ENCODE measurements around the gene CTRB1. TPM values are rescaled to one million over a fixed set of nuclear protein-coding genes. Genes with fewer than 3 reads are reported as not detected.
"Not testable (repeated sequence)": the region's sequence is repeated elsewhere in the genome, so short reads cannot be mapped to it uniquely, and the experiment has no call there.

The CTRB1 gene
- total RNA-seq, 1 donor: not detected

DNA sequence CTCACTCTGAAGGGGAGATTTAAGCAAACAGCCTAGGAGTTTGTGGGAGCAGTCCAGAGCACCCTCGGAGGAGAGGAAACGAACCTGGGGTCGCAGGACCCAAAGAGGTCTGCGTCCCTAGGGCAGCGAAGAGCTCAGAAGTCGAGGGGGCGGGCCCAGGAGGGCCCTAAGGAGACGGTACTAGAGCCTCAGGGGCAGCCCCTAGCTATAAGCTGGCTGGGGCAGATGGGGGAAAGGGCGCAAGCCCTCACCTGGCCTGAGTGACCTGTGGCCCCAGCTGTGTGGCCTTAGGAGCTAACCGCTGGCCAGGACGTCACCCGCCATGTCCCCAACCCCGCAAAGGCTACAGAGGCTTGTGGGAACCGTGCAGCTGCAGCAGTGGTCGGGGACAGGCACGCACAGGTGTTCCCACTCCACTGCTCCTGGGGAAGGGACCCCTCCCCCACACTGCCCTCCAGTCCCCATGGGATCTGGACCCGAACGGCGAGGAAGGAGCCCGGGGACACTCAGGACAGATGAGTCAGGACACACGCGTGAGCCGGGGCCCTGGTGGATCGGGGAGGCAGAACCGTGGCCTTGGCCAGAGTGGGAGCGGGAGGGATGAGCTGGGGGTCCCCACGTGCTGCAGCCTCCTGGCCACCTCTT lies 9.8 kb upstream of the CTRB1 start:
- DNase-seq (ENCODE audit: low read depth): no peak
- TF ChIP-seq, protein P1, sequence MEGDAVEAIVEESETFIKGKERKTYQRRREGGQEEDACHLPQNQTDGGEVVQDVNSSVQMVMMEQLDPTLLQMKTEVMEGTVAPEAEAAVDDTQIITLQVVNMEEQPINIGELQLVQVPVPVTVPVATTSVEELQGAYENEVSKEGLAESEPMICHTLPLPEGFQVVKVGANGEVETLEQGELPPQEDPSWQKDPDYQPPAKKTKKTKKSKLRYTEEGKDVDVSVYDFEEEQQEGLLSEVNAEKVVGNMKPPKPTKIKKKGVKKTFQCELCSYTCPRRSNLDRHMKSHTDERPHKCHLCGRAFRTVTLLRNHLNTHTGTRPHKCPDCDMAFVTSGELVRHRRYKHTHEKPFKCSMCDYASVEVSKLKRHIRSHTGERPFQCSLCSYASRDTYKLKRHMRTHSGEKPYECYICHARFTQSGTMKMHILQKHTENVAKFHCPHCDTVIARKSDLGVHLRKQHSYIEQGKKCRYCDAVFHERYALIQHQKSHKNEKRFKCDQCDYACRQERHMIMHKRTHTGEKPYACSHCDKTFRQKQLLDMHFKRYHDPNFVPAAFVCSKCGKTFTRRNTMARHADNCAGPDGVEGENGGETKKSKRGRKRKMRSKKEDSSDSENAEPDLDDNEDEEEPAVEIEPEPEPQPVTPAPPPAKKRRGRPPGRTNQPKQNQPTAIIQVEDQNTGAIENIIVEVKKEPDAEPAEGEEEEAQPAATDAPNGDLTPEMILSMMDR (IDR thresholded peaks at IDR 0.05; ENCODE audit: insufficient read depth, low read length): no peak
- no peak overlapping the region for H3K4me3 ChIP-seq (ENCODE audit: low read depth, low read length)

DNA sequence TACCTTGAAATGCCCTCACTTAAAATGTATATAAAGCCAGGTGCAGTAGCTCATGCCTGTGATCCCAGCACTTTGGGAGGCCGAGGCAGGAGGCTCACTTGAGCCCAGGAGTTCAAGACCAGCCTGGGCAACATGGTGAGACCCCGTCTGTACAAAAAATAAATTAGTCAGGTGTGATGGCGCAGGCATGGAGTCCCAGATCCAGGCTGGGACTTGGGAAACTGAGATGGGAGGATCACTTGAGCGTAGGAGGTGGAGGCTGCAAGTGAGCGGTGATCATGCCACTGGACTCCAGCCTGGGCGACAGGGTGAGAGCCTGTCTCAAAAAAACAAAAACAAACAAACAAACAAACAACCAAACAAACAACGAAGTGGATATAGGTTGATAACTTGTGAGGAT lies 9.3 kb upstream of the CTRB1 start:
- not testable (repeated sequence) for DNase-seq (ENCODE audit: low read depth); H3K4me3 ChIP-seq (ENCODE audit: low read depth, low read length)

DNA sequence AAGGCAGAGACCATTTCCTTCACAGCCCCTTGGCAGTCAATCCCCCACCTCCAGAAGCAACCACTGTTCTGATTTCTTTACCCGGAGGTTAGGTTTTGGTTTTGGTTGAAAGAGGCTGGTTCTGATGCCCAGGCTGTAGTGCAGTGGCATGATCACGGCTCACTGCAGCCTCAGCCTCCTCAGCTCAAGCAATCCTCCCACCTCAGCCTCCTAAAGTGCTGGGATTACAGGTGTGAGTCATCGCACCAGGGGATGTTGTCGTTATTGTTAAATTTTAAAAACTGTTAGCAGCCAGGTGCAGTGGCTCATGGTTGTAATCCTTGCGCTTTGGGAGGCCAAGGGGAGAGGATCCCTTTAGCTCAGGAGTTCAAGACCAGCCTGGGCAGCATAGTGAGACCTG lies 8.8 kb upstream of the CTRB1 start:
- H3K4me3 ChIP-seq (ENCODE audit: low read depth, low read length): no peak overlapping the region
- TF ChIP-seq, protein P1 (IDR thresholded peaks at IDR 0.05; ENCODE audit: insufficient read depth, low read length): no peak
- DNase-seq (ENCODE audit: low read depth): no peak

DNA sequence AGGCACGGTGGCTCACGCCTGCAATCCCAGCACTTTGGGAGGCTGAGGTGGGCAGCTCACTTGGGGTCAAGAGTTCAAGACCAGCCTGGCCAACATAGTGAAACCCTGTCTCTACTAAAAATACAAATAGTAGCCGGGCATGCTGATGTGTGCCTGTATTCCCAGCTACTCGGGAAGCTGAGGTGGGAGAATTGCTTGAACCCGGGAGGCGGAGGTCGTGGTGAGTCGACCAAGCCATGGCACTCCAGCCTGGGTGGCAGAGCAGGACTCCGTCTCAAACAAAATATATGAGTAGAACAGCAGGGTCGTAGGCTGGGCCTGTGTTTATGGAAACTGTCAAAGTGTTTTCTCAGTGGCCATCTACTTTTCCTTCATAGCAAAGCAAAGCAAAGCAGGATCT lies 7.5 kb upstream of the CTRB1 start:
- H3K4me3 ChIP-seq (ENCODE audit: low read depth, low read length); DNase-seq (ENCODE audit: low read depth): not testable (repeated sequence)

DNA sequence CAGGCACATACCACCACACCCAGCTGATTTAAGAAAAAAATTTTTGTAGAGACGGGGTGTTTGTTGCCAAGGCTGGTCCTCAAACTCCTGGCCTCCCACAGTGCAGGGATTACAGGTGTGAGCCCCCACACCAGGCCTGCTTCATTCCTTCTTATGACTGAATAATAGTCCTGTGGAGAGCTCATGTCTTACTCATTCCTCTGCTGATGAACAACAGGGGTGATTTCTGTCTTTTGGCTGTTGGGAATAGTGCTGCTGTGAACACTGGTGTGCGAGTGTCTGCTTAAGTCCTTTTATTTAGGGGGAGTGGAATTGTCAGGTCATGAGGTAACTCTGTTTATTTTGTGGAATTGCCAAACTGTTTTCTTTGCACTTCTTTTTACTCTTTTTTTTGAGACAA lies 2.7 kb upstream of the CTRB1 start:
- no peak overlapping the region for H3K4me3 ChIP-seq (ENCODE audit: low read depth, low read length)
- DNase-seq (ENCODE audit: low read depth): no peak
- TF ChIP-seq, protein P1 (IDR thresholded peaks at IDR 0.05; ENCODE audit: insufficient read depth, low read length): no peak

DNA sequence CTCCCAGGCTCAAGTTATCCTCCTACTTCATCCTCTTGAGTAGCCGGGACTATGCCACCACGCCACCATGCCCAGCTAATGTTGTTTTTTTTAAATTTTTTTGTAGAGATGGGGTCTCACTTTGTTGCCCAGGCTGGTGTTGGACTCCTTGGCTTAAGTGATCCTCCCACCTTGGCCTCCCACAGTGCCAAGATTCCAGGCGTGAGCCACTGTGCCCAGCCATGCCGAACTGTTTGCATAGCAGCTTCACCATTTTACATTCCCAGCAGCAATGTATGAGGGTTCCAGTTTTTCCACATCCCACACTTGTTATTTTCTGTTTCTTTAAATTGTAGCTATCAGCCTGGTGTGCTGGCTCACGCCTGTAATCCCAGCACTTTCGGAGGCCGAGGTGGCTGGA lies 2.2 kb upstream of the CTRB1 start:
- no peak for DNase-seq (ENCODE audit: low read depth)
- TF ChIP-seq, protein P1 (IDR thresholded peaks at IDR 0.05; ENCODE audit: insufficient read depth, low read length): no peak
- H3K4me3 ChIP-seq (ENCODE audit: low read depth, low read length): no peak overlapping the region

DNA sequence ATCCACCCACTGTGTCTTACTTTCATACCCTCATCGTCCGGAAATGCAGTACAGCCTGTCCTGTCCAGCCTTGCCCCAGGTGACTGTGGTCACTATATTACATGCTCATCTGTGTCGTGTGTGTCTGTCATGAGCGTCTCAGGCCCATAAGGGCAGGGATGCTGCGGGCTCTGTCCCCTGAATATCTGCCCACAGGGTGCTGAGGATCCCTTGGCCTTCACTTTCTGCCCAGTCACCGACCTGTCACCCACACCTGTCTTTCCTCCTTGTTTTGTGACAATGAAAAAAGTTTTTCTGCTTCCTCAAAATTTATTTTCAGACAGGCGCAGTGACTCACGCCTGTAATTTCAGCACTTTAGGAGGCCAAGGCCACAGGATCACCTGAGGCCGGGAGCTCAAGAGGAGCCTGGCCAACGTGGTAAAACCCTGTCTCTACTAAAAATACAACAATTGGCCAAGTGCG lies 1.4 kb upstream of the CTRB1 start:
- TF ChIP-seq, protein P1 (IDR thresholded peaks at IDR 0.05; ENCODE audit: insufficient read depth, low read length): no peak
- H3K4me3 ChIP-seq (ENCODE audit: low read depth, low read length): no peak overlapping the region
- no peak for DNase-seq (ENCODE audit: low read depth)

DNA sequence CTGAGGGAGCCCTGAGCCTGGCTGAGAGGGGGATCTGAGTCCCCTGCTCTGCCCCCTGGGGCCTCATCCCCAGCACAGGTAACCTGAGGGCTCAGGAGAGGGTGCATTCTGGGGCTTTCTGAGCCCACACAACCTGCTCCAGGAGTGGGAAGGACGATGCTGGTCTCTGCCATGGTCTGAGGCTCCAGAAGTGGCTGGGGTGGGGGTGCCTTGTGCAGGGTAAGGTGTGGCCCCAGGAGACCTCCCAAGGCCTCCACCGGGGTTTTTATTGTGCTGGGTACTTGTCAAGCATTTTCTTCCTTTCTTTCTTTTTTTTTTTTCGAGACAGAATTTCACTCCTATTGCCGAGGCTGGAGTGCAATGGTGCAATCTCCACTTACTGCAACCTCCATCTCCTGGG lies 300 bp downstream of the CTRB1 start:
- DNase-seq (ENCODE audit: low read depth): no peak
- H3K4me3 ChIP-seq (ENCODE audit: low read depth, low read length): no peak overlapping the region
- TF ChIP-seq, protein P1 (IDR thresholded peaks at IDR 0.05; ENCODE audit: insufficient read depth, low read length): no peak
